GM12878 (cell line): ENCODE results near the gene ALDH3A2. TPM values are rescaled to one million over a fixed set of nuclear protein-coding genes. Genes with fewer than 3 reads are reported as not detected.

Source experiments
- ATAC-seq: fragments of 200-7000 bp; cut with Tn5 transposase; 3 replicates; pipeline ENCODE4 v1.9.1; 2020; ENCODE audit warnings: mild to moderate bottlenecking, moderate library complexity
- BruUV-seq: library from RNA; stranded (reverse); fragments of 400-500 nt; replicated peaks from 2 replicates; lab custom pipeline; 2021; lab: Mats Ljungman, UMichigan
- CTCF ChIA-PET: fragments of 300-600 bp; sonication (Branson Sonifier 250); formaldehyde crosslinking; extraction: SDS; loops from one replicate; lab custom pipeline; 2021; ENCODE audit warnings: inconsistent platforms; lab: Yijun Ruan, JAX
- POLR2A ChIA-PET: fragments of 350-600 bp; formaldehyde crosslinking; extraction: SDS; loops from one replicate; lab custom pipeline; 2021; ENCODE audit warnings: inconsistent platforms; lab: Charles Lee
- RAD21 ChIA-PET: fragments of 300-600 bp; sonication (Branson Sonifier 250); formaldehyde crosslinking; loops from one replicate; lab custom pipeline; 2023; ENCODE audit warnings: antibody characterized with exemption; ENCODE audit not compliant: unreplicated experiment; lab: Charles Lee
- SMC1A ChIA-PET: fragments of 300-600 bp; sonication (Branson Sonifier 250); formaldehyde crosslinking; loops from one replicate; lab custom pipeline; 2023; ENCODE audit not compliant: unreplicated experiment, uncharacterized antibody; lab: Charles Lee
- DNase-seq: peaks from one replicate; pipeline ENCODE4 v3.0.0-alpha.2; 2011; ENCODE audit warnings: low read depth, low spot score
- FAIRE-seq: peaks from 3 replicates; lab custom pipeline; 2011; peaks lifted over from hg19 to GRCh38; lab: Jason Lieb, UNC
- H2AFZ ChIP-seq: 2 replicates; pipeline ENCODE4 v1.6.0; 2011; ENCODE audit warnings: low read depth, low read length, control low read depth; ENCODE audit not compliant: control insufficient read depth
- H3K27ac ChIP-seq: 2 replicates; pipeline ENCODE4 v1.5.1; 2011; ENCODE audit warnings: control low read depth; ENCODE audit not compliant: control insufficient read depth, insufficient read depth
- H3K27me3 ChIP-seq, 2 experiments: replicated peaks in 1 of 2; 2 replicates each; pipeline versions ENCODE4 v1.6.0 to v1.6.1; 2011; ENCODE audit warnings: low read length in 1 of 2; ENCODE audit not compliant: control insufficient read depth in 2 of 2, insufficient read depth in 2 of 2
- H3K36me3 ChIP-seq, 2 experiments: 2 replicates each; pipeline ENCODE4 v1.5.1; 2011; ENCODE audit warnings: low read length in 1 of 2; ENCODE audit not compliant: control insufficient read depth in 2 of 2, insufficient read depth in 2 of 2
- H3K4me1 ChIP-seq: 2 replicates; pipeline ENCODE4 v1.6.1; 2011; ENCODE audit warnings: mild to moderate bottlenecking, low read length, moderate library complexity, mixed read lengths; ENCODE audit not compliant: control insufficient read depth, insufficient read depth
- H3K4me2 ChIP-seq: 2 replicates; pipeline ENCODE4 v1.6.0; 2011; ENCODE audit warnings: control low read depth; ENCODE audit not compliant: control insufficient read depth, insufficient read depth
- H3K4me3 ChIP-seq: fragments of 200-600 bp; sonication (generic); 2 replicates; pipeline ENCODE4 v1.5.1; 2016
- H3K79me2 ChIP-seq: 2 replicates; pipeline ENCODE4 v1.6.0; 2011; ENCODE audit warnings: low read length; ENCODE audit not compliant: control insufficient read depth, insufficient read depth
- H3K9ac ChIP-seq: 2 replicates; pipeline ENCODE4 v1.8.0; 2011; ENCODE audit warnings: low read length, control low read depth, mixed read lengths; ENCODE audit not compliant: control insufficient read depth, insufficient read depth
- H3K9me3 ChIP-seq: replicated peaks from 3 replicates; pipeline ENCODE4 v1.5.1; 2011; ENCODE audit warnings: mild to moderate bottlenecking, low read length; ENCODE audit not compliant: control insufficient read depth, insufficient read depth
- H4K20me1 ChIP-seq: 2 replicates; pipeline ENCODE4 v1.6.0; 2011; ENCODE audit not compliant: control insufficient read depth, insufficient read depth
- ASH2L ChIP-seq: fragments of 300-600, 200-600 bp; sonication (generic); IDR thresholded peaks from 2 replicates; pipeline ENCODE4 v1.6.1; 2017; ENCODE audit warnings: low read depth, mild to moderate bottlenecking, borderline replicate concordance
- BHLHE40 ChIP-seq, 2 experiments: fragments of 450-650 bp in 1 of 2; IDR thresholded peaks; 2 replicates each; pipeline ENCODE4 v1.6.1; 2011 to 2017; ENCODE audit warnings: low read depth in 2 of 2, borderline replicate concordance in 1 of 2, improper control_type of control experiment in 1 of 2, low read length in 1 of 2, mild to moderate bottlenecking in 1 of 2
- CHD4 ChIP-seq: fragments of 200-600 bp; sonication (generic); IDR thresholded peaks from 2 replicates; pipeline ENCODE4 v1.6.1; 2016; ENCODE audit warnings: mild to moderate bottlenecking
- CREB1 ChIP-seq: IDR thresholded peaks from 2 replicates; pipeline ENCODE4 v1.6.1; 2012; ENCODE audit warnings: low read depth, mild to moderate bottlenecking, inconsistent platforms
- EED ChIP-seq: sonication (generic); IDR thresholded peaks from 2 replicates; pipeline ENCODE4 v1.6.1; 2016; ENCODE audit warnings: antibody characterized with exemption, low read depth
- ELK1 ChIP-seq: IDR thresholded peaks from 2 replicates; pipeline ENCODE4 v1.6.1; 2012; ENCODE audit warnings: low read depth, low read length, improper control_type of control experiment
- FOXM1 ChIP-seq: IDR thresholded peaks from 2 replicates; pipeline ENCODE4 v1.6.1; 2012; ENCODE audit warnings: low read depth, mild to moderate bottlenecking, inconsistent platforms, low read length, moderate library complexity
- MYB ChIP-seq: fragments of 150-350 bp; IDR thresholded peaks from 2 replicates; pipeline ENCODE4 v1.6.1; 2014; ENCODE audit warnings: mild to moderate bottlenecking, low read depth, low read length, borderline replicate concordance
- NRF1 ChIP-seq: conservative IDR thresholded peaks from 2 replicates; pipeline ENCODE4 v1.6.1; 2011; ENCODE audit warnings: mild to moderate bottlenecking, low read depth, low read length, improper control_type of control experiment
- PAX8 ChIP-seq: fragments of 450-650 bp; IDR thresholded peaks from 2 replicates; pipeline ENCODE4 v1.6.1; 2017; ENCODE audit warnings: mild to moderate bottlenecking, moderate library complexity
- POLR2A ChIP-seq: IDR thresholded peaks from 2 replicates; pipeline ENCODE4 v1.6.1; 2011; ENCODE audit warnings: low read depth, mild to moderate bottlenecking, low read length
- POLR2AphosphoS2 ChIP-seq: IDR thresholded peaks from 2 replicates; pipeline ENCODE4 v1.6.1; 2011; ENCODE audit warnings: low read depth, mild to moderate bottlenecking, low read length, improper control_type of control experiment, moderate library complexity
- RAD21 ChIP-seq: IDR thresholded peaks from 2 replicates; pipeline ENCODE4 v1.6.1; 2011; ENCODE audit warnings: mild to moderate bottlenecking, low read depth, low read length, moderate library complexity; ENCODE audit not compliant: insufficient read depth
- SIN3A ChIP-seq: IDR thresholded peaks from 2 replicates; pipeline ENCODE4 v1.6.1; 2012; ENCODE audit warnings: low read depth, low read length, improper control_type of control experiment
- TCF7 ChIP-seq: IDR thresholded peaks from 2 replicates; pipeline ENCODE4 v1.6.1; 2014; ENCODE audit warnings: antibody characterized with exemption, borderline replicate concordance
- ZBTB11 ChIP-seq: fragments of 450-650 bp; formaldehyde crosslinking; IDR thresholded peaks from 2 replicates; pipeline ENCODE4 v1.5.0; 2022; ENCODE audit warnings: mild to moderate bottlenecking, missing genetic modification characterization
- ZSCAN29 ChIP-seq: fragments of 450-650 bp; IDR thresholded peaks from 2 replicates; pipeline ENCODE4 v1.6.1; 2017; ENCODE audit warnings: mild to moderate bottlenecking, moderate library complexity
- ZZZ3 ChIP-seq: IDR thresholded peaks from 2 replicates; pipeline ENCODE4 v1.6.1; 2011; ENCODE audit warnings: low read depth; ENCODE audit not compliant: control insufficient read depth, insufficient read length
- WGBS: methylation state at CpG from one replicate; pipeline ENCODE4 v1.1.6; 2016; ENCODE audit warnings: low lambda C conversion rate; ENCODE audit not compliant: insufficient replicate concordance, insufficient coverage; ENCODE audit errors: missing lambda C conversion rate; 5-methylcytosine and 5-hydroxymethylcytosine counted together
- in situ Hi-C: fragments of 300-500 bp; cut with MboI; formaldehyde crosslinking; loops from 9 replicates; pipeline ENCODE4 v1.14.3; 2018; ENCODE audit warnings: mixed read lengths
- intact Hi-C: fragments of 100-400 bp; cut with micrococcal nuclease; formaldehyde crosslinking; loops from one replicate; pipeline ENCODE4 v1.14.2; 2022; ENCODE audit not compliant: unreplicated experiment
- polyA plus RNA-seq, 11 experiments: library from polyadenylated mRNA; depleted of rRNA in 4 of 11; unstranded in 6 of 11; stranded (reverse) in 5 of 11; fragments of >200 nt; fragmentation: Nextera tagmentation in 4 of 11; fragmentation: Illumina TruSeq in 1 of 11; extraction: Ambion mirVana in 4 of 11; extraction: Trizol in 1 of 11; gene quantifications; 1 replicate in 1 of 11; 2 replicates in 10 of 11; pipeline versions ENCODE4 v1.2.1 to v1.2.3, GENCODE V29; 2011 to 2016; ENCODE audit warnings: inconsistent platforms in 2 of 11, missing spikeins in 2 of 11, low read depth in 1 of 11
- total RNA-seq, 4 experiments: library from RNA; depleted of rRNA in 3 of 4; stranded (reverse); fragments of >200 nt in 3 of 4; fragmentation: Illumina TruSeq in 1 of 4; extraction: Trizol in 1 of 4; gene quantifications; 2 replicates each; pipeline versions ENCODE4 v1.2.1 to v1.2.3, GENCODE V29; 2013 to 2021
- TF ChIP-seq, protein P1 (sequence below): fragments of 150-350 bp; IDR thresholded peaks from 2 replicates; pipeline ENCODE4 v1.6.1; 2016; ENCODE audit warnings: low read depth, low read length

Gene ALDH3A2
- total and polyA plus RNA-seq, 10 of the 15 experiments (the other 5 are each of a cell fraction or from before 2014, with no cell fraction given): 5.0 to 37.0 (median 26.1) TPM

GRCh38 chr17:19630661-19631060 lies 17.9 kb upstream of the ALDH3A2 start:
- H3K4me3 ChIP-seq: no peak overlapping the region
- no peak overlapping the region for H2AFZ ChIP-seq
- no peaks in the 10 kb centered on the region for H3K36me3 ChIP-seq
- no peaks in the 10 kb centered on the region for H3K4me1 ChIP-seq
- in situ Hi-C loops: no loop called here
- SMC1A ChIA-PET: interaction anchor here (1.7 kb wide), 1 partner anchor 16 kb away, joined by 4 read pairs; no protein-coding TSS in a partner anchor
- H3K79me2 ChIP-seq: no peaks in the 10 kb centered on the region
- 0% methylated on average over 1 of the region's 1 CpG for WGBS
- no peak overlapping the region for H3K4me2 ChIP-seq
- RAD21 ChIA-PET: no interaction called here
- TF ChIP-seq ZBTB11 (CRISPR knock-in tag) (no peak), FOXM1 (no peak), RAD21 (no peak), POLR2AphosphoS2 (no peak), ZSCAN29 (no peak), CHD4 (no peak), EED (no peak), MYB (no peak), POLR2A (no peak), PAX8 (no peak), BHLHE40 (IDR thresholded peaks at IDR 0.05; ENCODE audit: borderline replicate concordance in 1 of 2, low read depth in 2 of 2, low read length in 1 of 2) (no peak), ZZZ3 (no peak), SIN3A (no peak), ASH2L (no peak), TCF7 (no peak), ELK1 (no peak), CREB1 (no peak), NRF1 (no peak)
- TF ChIP-seq, protein P1, sequence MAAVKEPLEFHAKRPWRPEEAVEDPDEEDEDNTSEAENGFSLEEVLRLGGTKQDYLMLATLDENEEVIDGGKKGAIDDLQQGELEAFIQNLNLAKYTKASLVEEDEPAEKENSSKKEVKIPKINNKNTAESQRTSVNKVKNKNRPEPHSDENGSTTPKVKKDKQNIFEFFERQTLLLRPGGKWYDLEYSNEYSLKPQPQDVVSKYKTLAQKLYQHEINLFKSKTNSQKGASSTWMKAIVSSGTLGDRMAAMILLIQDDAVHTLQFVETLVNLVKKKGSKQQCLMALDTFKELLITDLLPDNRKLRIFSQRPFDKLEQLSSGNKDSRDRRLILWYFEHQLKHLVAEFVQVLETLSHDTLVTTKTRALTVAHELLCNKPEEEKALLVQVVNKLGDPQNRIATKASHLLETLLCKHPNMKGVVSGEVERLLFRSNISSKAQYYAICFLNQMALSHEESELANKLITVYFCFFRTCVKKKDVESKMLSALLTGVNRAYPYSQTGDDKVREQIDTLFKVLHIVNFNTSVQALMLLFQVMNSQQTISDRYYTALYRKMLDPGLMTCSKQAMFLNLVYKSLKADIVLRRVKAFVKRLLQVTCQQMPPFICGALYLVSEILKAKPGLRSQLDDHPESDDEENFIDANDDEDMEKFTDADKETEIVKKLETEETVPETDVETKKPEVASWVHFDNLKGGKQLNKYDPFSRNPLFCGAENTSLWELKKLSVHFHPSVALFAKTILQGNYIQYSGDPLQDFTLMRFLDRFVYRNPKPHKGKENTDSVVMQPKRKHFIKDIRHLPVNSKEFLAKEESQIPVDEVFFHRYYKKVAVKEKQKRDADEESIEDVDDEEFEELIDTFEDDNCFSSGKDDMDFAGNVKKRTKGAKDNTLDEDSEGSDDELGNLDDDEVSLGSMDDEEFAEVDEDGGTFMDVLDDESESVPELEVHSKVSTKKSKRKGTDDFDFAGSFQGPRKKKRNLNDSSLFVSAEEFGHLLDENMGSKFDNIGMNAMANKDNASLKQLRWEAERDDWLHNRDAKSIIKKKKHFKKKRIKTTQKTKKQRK: no peak
- TF ChIP-seq, all 136 proteins: peak for 0
- FAIRE-seq (no peak), DNase-seq (no peak), ATAC-seq (no peak)
- intact Hi-C loops: no loop called here
- ChIA-PET POLR2A (no interaction called here), CTCF (interaction anchor here (1.1 to 1.3 kb wide), 2 partner anchors 14 to 16 kb away, joined by 3 read pairs; no protein-coding TSS in a partner anchor)
- no TSS peak for BruUV-seq
- no peaks in the 10 kb centered on the region for H3K27me3 ChIP-seq
- H3K9me3 ChIP-seq: no peaks in the 10 kb centered on the region
- H3K27ac ChIP-seq: no peak overlapping the region
- no peak overlapping the region for H3K9ac ChIP-seq
- H4K20me1 ChIP-seq: no peaks in the 10 kb centered on the region
